Adrenal gland (tissue), 12 donors: Measurements from ENCODE around the gene SEBOX. TPM values are rescaled to one million over a fixed set of nuclear protein-coding genes. Genes with fewer than 3 reads are reported as not detected.

Experiments
- DNase-seq, 7 donors: peaks; one replicate each; pipeline ENCODE4 v3.0.0-alpha.2; 2019 to 2020
- H3K27ac ChIP-seq, 5 donors: fragments of 200-600 bp; sonication (generic) in 4 of 5; 1 replicate in 3 of 5; 2 replicates in 2 of 5; pipeline versions ENCODE4 v1.5.1 to v1.8.0; 2016 to 2020; ENCODE audit warnings: mild to moderate bottlenecking in 1 of 5
- H3K27me3 ChIP-seq: fragments of 200-600 bp; 2 replicates; pipeline ENCODE4 v1.8.0; 2021
- H3K36me3 ChIP-seq, 2 donors: fragments of 200-600 bp; replicated peaks in 1 of 2; 1 replicate in 1 of 2; 2 replicates in 1 of 2; pipeline versions ENCODE4 v1.5.1 to v1.8.0; 2018 to 2022
- H3K4me1 ChIP-seq, 2 donors: fragments of 200-600 bp; replicated peaks in 1 of 2; 1 replicate in 1 of 2; 2 replicates in 1 of 2; pipeline versions ENCODE4 v1.5.1 to v1.8.0; 2018 to 2021
- H3K4me3 ChIP-seq, 4 donors: fragments of 200-600 bp; sonication (generic) in 3 of 4; one replicate each; pipeline ENCODE4 v1.5.1; 2016 to 2018
- H3K9me3 ChIP-seq, 3 donors: fragments of 200-600 bp; sonication (generic) in 1 of 3; replicated peaks in 1 of 3; 1 replicate in 2 of 3; 2 replicates in 1 of 3; pipeline versions ENCODE4 v1.5.1 to v1.8.0; 2016 to 2021
- CTCF ChIP-seq, 6 experiments: fragments of 450-650 bp in 4 of 6; fragments of 200-600 bp in 2 of 6; sonication (generic) in 1 of 6; IDR thresholded peaks; 1 replicate in 5 of 6; 2 replicates in 1 of 6; pipeline versions ENCODE4 v1.5.1 to v1.8.0; 2016 to 2021; ENCODE audit warnings: antibody characterized with exemption in 6 of 6, mild to moderate bottlenecking in 2 of 6, moderate library complexity in 1 of 6
- POLR2A ChIP-seq, 2 donors: fragments of 450-650 bp; IDR thresholded peaks; one replicate each; pipeline ENCODE4 v1.6.1; 2017; ENCODE audit warnings: antibody characterized with exemption in 2 of 2, mild to moderate bottlenecking in 2 of 2, moderate library complexity in 1 of 2
- WGBS, 4 donors: extraction: QIAGEN DNeasy Blood & Tissue Kit in 2 of 4; methylation state at CpG; one replicate each; pipeline versions ENCODE4 v1.1.5 to v1.1.7; 2013 to 2017; 5-methylcytosine and 5-hydroxymethylcytosine counted together
- intact Hi-C, 2 donors: fragments of 100-400 bp; cut with DNase I; formaldehyde crosslinking; loops; one replicate each; pipeline versions ENCODE4 v1.14.1 to v1.15.0; 2022 to 2023
- polyA plus RNA-seq, 3 donors: library from polyadenylated mRNA; stranded (reverse); fragments of 200-250 nt in 2 of 3; fragments of 350-450 nt in 1 of 3; fragmentation: Illumina TruSeq in 1 of 3; extraction: RNeasy Lipid Tissue Mini Kit (QIAGEN cat#74804) in 1 of 3; gene quantifications; one replicate each; pipeline ENCODE4 v1.2.3, GENCODE V29; 2013 to 2014
- total RNA-seq, 9 donors: library from RNA; depleted of rRNA in 4 of 9; stranded (reverse); fragments of >200 nt in 4 of 9; fragments of 120-200 nt in 1 of 9; fragmentation: NEBNext Ultra II Directional in 1 of 9; extraction: Animal tissue kit (Norgen Biotek cat#: 25700) in 1 of 9; gene quantifications; one replicate each; pipeline versions ENCODE4 v1.1.0 to v1.2.4, GENCODE V29; 2013 to 2023
- donor health status: healthy with polysubstance abuse.
- donor health status: Bipolar disorder and iron deficiency.
- donor health status: DM: yes; HTN: yes; CAD: no.
- donor health status: DM: no; HTN: no; CAD: no.
- donor health status: DM: no; HTN: no; CAD: no.
- donor health status: DM: yes; HTN: yes; CAD: no.

Gene SEBOX
- total and polyA plus RNA-seq, 12 donors = not detected

GRCh38 chr17:28326114-28326513 lies 38.9 kb downstream of the SEBOX start:
- Histone ChIP-seq H3K27me3 (no peaks in the 10 kb centered on the region), H3K4me3 (no peak overlapping the region), H3K4me1 (peaks cover 0 to 9% of the 10 kb centered on the region in 2 donors), H3K27ac (no peak overlapping the region), H3K9me3 (no peaks in the 10 kb centered on the region), H3K36me3 (peaks cover 0 to 35% of the 10 kb centered on the region in 2 donors)
- 47 to 65% (median 61%) methylated on average over 7 of the region's 7 CpGs for WGBS, 4 donors
- intact Hi-C loops = no loop called here
- TF ChIP-seq CTCF (IDR thresholded peaks at IDR 0.05) (no peak), POLR2A (IDR thresholded peaks at IDR 0.05) (no peak)
- peak in 1 of 7 donors; percentile 44 for DNase-seq

GRCh38 chr17:28325211-28325610 lies 39.8 kb downstream of the SEBOX start:
- H3K9me3 ChIP-seq = no peaks in the 10 kb centered on the region
- peaks cover 0 to 30% of the 10 kb centered on the region in 2 donors for H3K36me3 ChIP-seq
- intact Hi-C loops = no loop called here
- H3K27me3 ChIP-seq = no peaks in the 10 kb centered on the region
- no peak for DNase-seq
- peaks cover 0 to 11% of the 10 kb centered on the region in 2 donors for H3K4me1 ChIP-seq
- WGBS, 4 donors = 74 to 81% (median 76%) methylated on average over 5 of the region's 5 CpGs
- no peak overlapping the region for H3K27ac ChIP-seq
- TF ChIP-seq POLR2A (IDR thresholded peaks at IDR 0.05) (no peak), CTCF (IDR thresholded peaks at IDR 0.05) (no peak)
- H3K4me3 ChIP-seq = no peak overlapping the region

- intact Hi-C loops = no loop called here
- Histone ChIP-seq H3K27ac (no peak overlapping the region), H3K27me3 (no peaks in the 10 kb centered on the region), H3K9me3 (no peaks in the 10 kb centered on the region), H3K36me3 (peaks cover 0 to 27% of the 10 kb centered on the region in 2 donors), H3K4me3 (no peak overlapping the region), H3K4me1 (peaks cover 0 to 15% of the 10 kb centered on the region in 2 donors)
- TF ChIP-seq POLR2A (IDR thresholded peaks at IDR 0.05) (no peak), CTCF (IDR thresholded peaks at IDR 0.05) (no peak)
- no peak for DNase-seq
- 75 to 91% (median 87%) methylated on average over 3 of the region's 3 CpGs for WGBS, 4 donors
These were observed 40.2 kb downstream of the SEBOX start for GRCh38 chr17:28324781-28325180.

- H3K27me3 ChIP-seq = no peaks in the 10 kb centered on the region
- peaks cover 0 to 24% of the 10 kb centered on the region in 2 donors for H3K36me3 ChIP-seq
- H3K9me3 ChIP-seq = no peaks in the 10 kb centered on the region
- intact Hi-C loops = no loop called here
- H3K4me3 ChIP-seq = no peak overlapping the region
- peaks cover 0 to 18% of the 10 kb centered on the region in 2 donors for H3K4me1 ChIP-seq
- no peak overlapping the region for H3K27ac ChIP-seq
- WGBS, 4 donors = 76 to 83% (median 78%) methylated on average over 5 of the region's 5 CpGs
- TF ChIP-seq POLR2A (IDR thresholded peaks at IDR 0.05) (no peak), CTCF (IDR thresholded peaks at IDR 0.05) (no peak)
- DNase-seq = no peak
These were observed 40.7 kb downstream of the SEBOX start for GRCh38 chr17:28324267-28324745.
